ENCODE data around the gene NRL. TPM values are rescaled to one million over a fixed set of nuclear protein-coding genes. Genes with fewer than 3 reads are reported as not detected.

The NRL gene
- total and polyA plus RNA-seq, 9 of the 15 experiments (the other 6 are each of a cell fraction or from before 2014, with no cell fraction given) = 0.07 to 2.7 (median 1.4) TPM; not detected in 1

DNA sequence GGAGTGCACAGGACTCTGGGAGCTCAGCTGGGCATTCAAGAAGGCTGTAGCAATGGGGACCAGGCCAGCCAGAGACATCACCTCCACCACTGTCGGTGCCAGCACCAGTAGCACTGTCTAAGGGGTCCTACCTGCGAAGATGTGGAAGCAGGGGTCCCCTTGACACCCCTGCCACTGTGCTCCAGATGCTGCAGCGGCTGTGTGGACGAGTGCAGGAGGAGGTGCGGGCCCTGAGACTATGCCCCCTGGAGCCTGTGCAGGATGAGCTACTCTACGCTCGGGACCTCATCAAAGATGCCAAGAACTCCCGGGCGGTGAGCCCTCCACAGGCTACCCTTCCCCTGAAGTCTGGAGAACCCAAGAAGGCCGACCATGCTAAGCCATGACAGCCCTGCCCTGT lies 54.3 kb downstream of the NRL start:
- FAIRE-seq = no peak
- no peaks in the 10 kb centered on the region for H3K79me2 ChIP-seq (ENCODE audit: control insufficient read depth, insufficient read depth, low read length)
- ChIA-PET CTCF (ENCODE audit: low intra/inter-chr PET ratio) (interaction anchor here (0.5 to 0.6 kb wide), 2 partner anchors 23 to 26 kb away, joined by 3 read pairs; no protein-coding TSS in a partner anchor), POLR2A (interaction anchor here (1.0 to 1.8 kb wide), 2 partner anchors 14 to 33 kb away, joined by 4 to 6 read pairs; partner anchors contain the start of gene PCK2)
- in situ Hi-C loops (cut with MboI) = no loop called here
- no peak overlapping the region for H3K9ac ChIP-seq (ENCODE audit: insufficient read depth in 1 of 2, low read depth in 2 of 2, low read length in 2 of 2)
- no peaks in the 10 kb centered on the region for H3K36me3 ChIP-seq (ENCODE audit: control insufficient read depth, insufficient read depth, low read length)
- no peak for ATAC-seq
- no peak for TF ChIP-seq ZBED1 (IDR thresholded peaks at IDR 0.05)
- TF ChIP-seq, protein P1, sequence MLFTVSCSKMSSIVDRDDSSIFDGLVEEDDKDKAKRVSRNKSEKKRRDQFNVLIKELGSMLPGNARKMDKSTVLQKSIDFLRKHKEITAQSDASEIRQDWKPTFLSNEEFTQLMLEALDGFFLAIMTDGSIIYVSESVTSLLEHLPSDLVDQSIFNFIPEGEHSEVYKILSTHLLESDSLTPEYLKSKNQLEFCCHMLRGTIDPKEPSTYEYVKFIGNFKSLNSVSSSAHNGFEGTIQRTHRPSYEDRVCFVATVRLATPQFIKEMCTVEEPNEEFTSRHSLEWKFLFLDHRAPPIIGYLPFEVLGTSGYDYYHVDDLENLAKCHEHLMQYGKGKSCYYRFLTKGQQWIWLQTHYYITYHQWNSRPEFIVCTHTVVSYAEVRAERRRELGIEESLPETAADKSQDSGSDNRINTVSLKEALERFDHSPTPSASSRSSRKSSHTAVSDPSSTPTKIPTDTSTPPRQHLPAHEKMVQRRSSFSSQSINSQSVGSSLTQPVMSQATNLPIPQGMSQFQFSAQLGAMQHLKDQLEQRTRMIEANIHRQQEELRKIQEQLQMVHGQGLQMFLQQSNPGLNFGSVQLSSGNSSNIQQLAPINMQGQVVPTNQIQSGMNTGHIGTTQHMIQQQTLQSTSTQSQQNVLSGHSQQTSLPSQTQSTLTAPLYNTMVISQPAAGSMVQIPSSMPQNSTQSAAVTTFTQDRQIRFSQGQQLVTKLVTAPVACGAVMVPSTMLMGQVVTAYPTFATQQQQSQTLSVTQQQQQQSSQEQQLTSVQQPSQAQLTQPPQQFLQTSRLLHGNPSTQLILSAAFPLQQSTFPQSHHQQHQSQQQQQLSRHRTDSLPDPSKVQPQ (CRISPR knock-in tag; IDR thresholded peaks at IDR 0.05; ENCODE audit: borderline replicate concordance) = no peak
- TF ChIP-seq, protein P2, sequence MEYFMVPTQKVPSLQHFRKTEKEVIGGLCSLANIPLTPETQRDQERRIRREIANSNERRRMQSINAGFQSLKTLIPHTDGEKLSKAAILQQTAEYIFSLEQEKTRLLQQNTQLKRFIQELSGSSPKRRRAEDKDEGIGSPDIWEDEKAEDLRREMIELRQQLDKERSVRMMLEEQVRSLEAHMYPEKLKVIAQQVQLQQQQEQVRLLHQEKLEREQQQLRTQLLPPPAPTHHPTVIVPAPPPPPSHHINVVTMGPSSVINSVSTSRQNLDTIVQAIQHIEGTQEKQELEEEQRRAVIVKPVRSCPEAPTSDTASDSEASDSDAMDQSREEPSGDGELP (CRISPR knock-in tag; IDR thresholded peaks at IDR 0.05; ENCODE audit: borderline replicate concordance) = no peak
- TF ChIP-seq ZKSCAN8 (CRISPR knock-in tag; IDR thresholded peaks at IDR 0.05) = no peak
- TF ChIP-seq, protein P3, sequence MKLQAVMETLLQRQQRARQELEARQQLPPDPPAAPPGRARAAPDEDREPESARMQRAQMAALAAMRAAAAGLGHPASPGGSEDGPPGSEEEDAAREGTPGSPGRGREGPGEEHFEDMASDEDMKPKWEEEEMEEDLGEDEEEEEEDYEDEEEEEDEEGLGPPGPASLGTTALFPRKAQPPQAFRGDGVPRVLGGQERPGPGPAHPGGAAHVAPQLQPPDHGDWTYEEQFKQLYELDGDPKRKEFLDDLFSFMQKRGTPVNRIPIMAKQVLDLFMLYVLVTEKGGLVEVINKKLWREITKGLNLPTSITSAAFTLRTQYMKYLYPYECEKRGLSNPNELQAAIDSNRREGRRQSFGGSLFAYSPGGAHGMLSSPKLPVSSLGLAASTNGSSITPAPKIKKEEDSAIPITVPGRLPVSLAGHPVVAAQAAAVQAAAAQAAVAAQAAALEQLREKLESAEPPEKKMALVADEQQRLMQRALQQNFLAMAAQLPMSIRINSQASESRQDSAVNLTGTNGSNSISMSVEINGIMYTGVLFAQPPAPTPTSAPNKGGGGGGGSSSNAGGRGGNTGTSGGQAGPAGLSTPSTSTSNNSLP (IDR thresholded peaks at IDR 0.05; ENCODE audit: borderline replicate concordance, low read depth, low read length) = no peak
- no peak for TF ChIP-seq CREBBP (IDR thresholded peaks at IDR 0.05; ENCODE audit: low read depth, low read length)
- TF ChIP-seq HEY1 (CRISPR knock-in tag; IDR thresholded peaks at IDR 0.05; ENCODE audit: borderline replicate concordance) = no peak
- no peak for TF ChIP-seq ZNF175 (CRISPR knock-in tag; IDR thresholded peaks at IDR 0.05; ENCODE audit: low read depth)
- TF ChIP-seq MAFK (IDR thresholded peaks at IDR 0.05; ENCODE audit: low read length) = no peak
- TF ChIP-seq, protein P4, sequence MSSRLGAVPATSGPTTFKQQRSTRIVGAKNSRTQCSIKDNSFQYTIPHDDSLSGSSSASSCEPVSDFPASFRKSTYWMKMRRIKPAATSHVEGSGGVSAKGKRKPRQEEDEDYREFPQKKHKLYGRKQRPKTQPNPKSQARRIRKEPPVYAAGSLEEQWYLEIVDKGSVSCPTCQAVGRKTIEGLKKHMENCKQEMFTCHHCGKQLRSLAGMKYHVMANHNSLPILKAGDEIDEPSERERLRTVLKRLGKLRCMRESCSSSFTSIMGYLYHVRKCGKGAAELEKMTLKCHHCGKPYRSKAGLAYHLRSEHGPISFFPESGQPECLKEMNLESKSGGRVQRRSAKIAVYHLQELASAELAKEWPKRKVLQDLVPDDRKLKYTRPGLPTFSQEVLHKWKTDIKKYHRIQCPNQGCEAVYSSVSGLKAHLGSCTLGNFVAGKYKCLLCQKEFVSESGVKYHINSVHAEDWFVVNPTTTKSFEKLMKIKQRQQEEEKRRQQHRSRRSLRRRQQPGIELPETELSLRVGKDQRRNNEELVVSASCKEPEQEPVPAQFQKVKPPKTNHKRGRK (tag; IDR thresholded peaks at IDR 0.05) = no peak
- TF ChIP-seq HNRNPL (IDR thresholded peaks at IDR 0.05; ENCODE audit: low read depth, low read length) = no peak
- no TSS peak for BruUV-seq (replicated peaks)
- H4K20me1 ChIP-seq (replicated peaks; ENCODE audit: control insufficient read depth, insufficient read depth, low read length) = no peaks in the 10 kb centered on the region
- no peak overlapping the region for H3K4me2 ChIP-seq (ENCODE audit: insufficient read depth, low read length)
- H3K4me3 ChIP-seq = no peak overlapping the region
- WGBS (ENCODE audit: insufficient coverage, low coverage, missing lambda C conversion rate) = 15% methylated on average over 9 of the region's 10 CpGs
- no peaks in the 10 kb centered on the region for H3K9me3 ChIP-seq (replicated peaks; ENCODE audit: control insufficient read depth, insufficient read depth, low read depth, low read length)
- no peak overlapping the region for H3K27ac ChIP-seq (ENCODE audit: extremely low read depth, low read depth, low read length)
- H3K27me3 ChIP-seq (ENCODE audit: control insufficient read depth in 2 of 2, insufficient read depth in 2 of 2, low read length in 2 of 2) = peaks cover 0 to 3% of the 10 kb centered on the region in 2 experiments; a peak in 1 of 5 replicates
- intact Hi-C loops (cut with micrococcal nuclease) = no loop called here
- H3K9me1 ChIP-seq (ENCODE audit: control insufficient read depth, insufficient read depth, low read length) = no peaks in the 10 kb centered on the region
- DNase-seq (ENCODE audit: extremely low read depth in 1 of 4, low spot score in 3 of 4) = no peak
- no peak overlapping the region for H2AFZ ChIP-seq (ENCODE audit: low read depth, low read length)
- peaks cover 0 to 6% of the 10 kb centered on the region in 2 experiments; a peak in 2 of 5 replicates for H3K4me1 ChIP-seq (replicated peaks in 1 of 2; ENCODE audit: control insufficient read depth in 2 of 2, insufficient read depth in 2 of 2, low read length in 2 of 2)
